Esophagus muscularis mucosa (tissue), 4 donors: ENCODE measurements around the gene TLCD3A.

Source experiments
- EP300 ChIP-seq: sonication (generic); formaldehyde crosslinking; IDR thresholded peaks from one replicate; pipeline ENCODE4 v1.6.1; 2017; ENCODE audit warnings: antibody characterized with exemption
- POLR2A ChIP-seq: fragments of 450-650 bp; IDR thresholded peaks from one replicate; pipeline ENCODE4 v1.6.1; 2017; ENCODE audit warnings: antibody characterized with exemption, moderate library complexity, mild to moderate bottlenecking, low read depth
- POLR2AphosphoS5 ChIP-seq, 2 donors: sonication (generic); formaldehyde crosslinking; IDR thresholded peaks; one replicate each; pipeline ENCODE4 v1.6.1; 2017; ENCODE audit warnings: antibody characterized with exemption in 2 of 2
- TF ChIP-seq, protein P1 (sequence below), 3 experiments: fragments of 200-600 bp in 2 of 3; fragments of 450-650 bp in 1 of 3; sonication (generic) in 2 of 3; IDR thresholded peaks; one replicate each; pipeline ENCODE4 v1.5.1; 2017 to 2019; ENCODE audit warnings: antibody characterized with exemption in 3 of 3, mild to moderate bottlenecking in 2 of 3, moderate library complexity in 1 of 3

DNA sequence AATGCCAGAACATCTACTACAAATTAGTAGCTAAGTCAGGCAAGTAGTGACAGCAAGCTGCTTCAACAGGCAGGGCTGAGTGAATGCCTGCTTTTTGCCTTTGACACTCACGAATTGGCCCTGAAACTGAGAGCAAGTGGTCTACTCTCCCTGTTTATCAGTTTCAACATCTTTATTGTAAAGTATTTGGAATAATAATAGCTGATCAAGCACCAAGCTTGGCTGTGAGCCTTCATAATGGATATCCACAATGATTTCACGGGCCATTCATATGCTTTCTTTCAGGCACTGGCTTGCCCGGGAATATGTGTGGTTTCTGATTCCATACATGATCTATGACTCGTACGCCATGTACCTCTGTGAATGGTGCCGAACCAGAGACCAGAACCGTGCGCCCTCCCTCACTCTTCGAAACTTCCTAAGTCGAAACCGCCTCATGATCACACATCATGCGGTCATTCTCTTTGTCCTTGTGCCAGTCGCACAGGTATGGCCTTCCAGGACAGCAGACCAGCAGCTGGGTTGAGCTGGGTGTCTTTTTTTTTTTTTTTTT, 5.2 kb downstream of the TLCD3A start:
- TF ChIP-seq, protein P1, sequence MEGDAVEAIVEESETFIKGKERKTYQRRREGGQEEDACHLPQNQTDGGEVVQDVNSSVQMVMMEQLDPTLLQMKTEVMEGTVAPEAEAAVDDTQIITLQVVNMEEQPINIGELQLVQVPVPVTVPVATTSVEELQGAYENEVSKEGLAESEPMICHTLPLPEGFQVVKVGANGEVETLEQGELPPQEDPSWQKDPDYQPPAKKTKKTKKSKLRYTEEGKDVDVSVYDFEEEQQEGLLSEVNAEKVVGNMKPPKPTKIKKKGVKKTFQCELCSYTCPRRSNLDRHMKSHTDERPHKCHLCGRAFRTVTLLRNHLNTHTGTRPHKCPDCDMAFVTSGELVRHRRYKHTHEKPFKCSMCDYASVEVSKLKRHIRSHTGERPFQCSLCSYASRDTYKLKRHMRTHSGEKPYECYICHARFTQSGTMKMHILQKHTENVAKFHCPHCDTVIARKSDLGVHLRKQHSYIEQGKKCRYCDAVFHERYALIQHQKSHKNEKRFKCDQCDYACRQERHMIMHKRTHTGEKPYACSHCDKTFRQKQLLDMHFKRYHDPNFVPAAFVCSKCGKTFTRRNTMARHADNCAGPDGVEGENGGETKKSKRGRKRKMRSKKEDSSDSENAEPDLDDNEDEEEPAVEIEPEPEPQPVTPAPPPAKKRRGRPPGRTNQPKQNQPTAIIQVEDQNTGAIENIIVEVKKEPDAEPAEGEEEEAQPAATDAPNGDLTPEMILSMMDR (IDR thresholded peaks at IDR 0.05) = no peak
- no peak for TF ChIP-seq EP300
- TF ChIP-seq POLR2A = no peak
- no peak for TF ChIP-seq POLR2AphosphoS5 (IDR thresholded peaks at IDR 0.05)
